Activated CD4-positive, alpha-beta T cell treated with anti-CD3 and anti-CD28 coated beads, Interleukin-2, amount 50 U/mL, for 48 hours (primary cell): ENCODE results near the gene GLT8D2.
"Not testable (repeated sequence)": the region's sequence is repeated elsewhere in the genome, so short reads cannot be mapped to it uniquely, and the experiment has no call there.

Experiments
- DNase-seq, 2 experiments: peaks; one replicate each; pipeline ENCODE4 v3.0.0-alpha.2; 2020

The GLT8D2 gene

GRCh38 chr12:104049278-104049902 lies 597 bp downstream of the GLT8D2 start:
- no peak for DNase-seq

- no peak for DNase-seq
These were observed 1.2 kb downstream of the GLT8D2 start for GRCh38 chr12:104048811-104049210.

- DNase-seq: no peak
These were observed 1.8 kb downstream of the GLT8D2 start for GRCh38 chr12:104048162-104048561.

- DNase-seq: no peak
These were observed 3.7 kb downstream of the GLT8D2 start for GRCh38 chr12:104046306-104046705.

GRCh38 chr12:104044158-104044557 lies 5.8 kb downstream of the GLT8D2 start:
- DNase-seq: no peak

- no peak for DNase-seq
These were observed 7.4 kb downstream of the GLT8D2 start for GRCh38 chr12:104042580-104042979.

GRCh38 chr12:104039769-104040168 lies 10.2 kb downstream of the GLT8D2 start:
- not testable (repeated sequence) for DNase-seq

GRCh38 chr12:104036143-104036542 lies 13.8 kb downstream of the GLT8D2 start:
- DNase-seq: not testable (repeated sequence)

GRCh38 chr12:104030596-104030995 lies 19.4 kb downstream of the GLT8D2 start:
- not testable (repeated sequence) for DNase-seq

- no peak for DNase-seq
These were observed 23.0 kb downstream of the GLT8D2 start for GRCh38 chr12:104026841-104027599.

- no peak for DNase-seq
These were observed 24.2 kb downstream of the GLT8D2 start for GRCh38 chr12:104025771-104026170.

GRCh38 chr12:104024348-104024747 lies 25.6 kb downstream of the GLT8D2 start:
- no peak for DNase-seq

GRCh38 chr12:104023710-104024109 lies 26.3 kb downstream of the GLT8D2 start:
- DNase-seq: no peak

- DNase-seq: no peak
These were observed 27.2 kb downstream of the GLT8D2 start for GRCh38 chr12:104022786-104023185.

- DNase-seq: not testable (repeated sequence)
These were observed 28.1 kb downstream of the GLT8D2 start for GRCh38 chr12:104021862-104022261.

GRCh38 chr12:104012331-104012730 lies 37.7 kb downstream of the GLT8D2 start:
- DNase-seq: no peak

- DNase-seq: no peak
These were observed 38.7 kb downstream of the GLT8D2 start for GRCh38 chr12:104011253-104011652.

GRCh38 chr12:104010606-104011169 lies 39.3 kb downstream of the GLT8D2 start:
- no peak for DNase-seq

GRCh38 chr12:104010121-104010520 lies 39.9 kb downstream of the GLT8D2 start:
- DNase-seq: no peak

GRCh38 chr12:104006929-104007328 lies 43.1 kb downstream of the GLT8D2 start:
- no peak for DNase-seq

GRCh38 chr12:104003596-104003995 lies 46.4 kb downstream of the GLT8D2 start:
- DNase-seq: no peak

- no peak for DNase-seq
These were observed 47.3 kb downstream of the GLT8D2 start for GRCh38 chr12:104002686-104003085.

GRCh38 chr12:104000807-104001434 lies 49.1 kb downstream of the GLT8D2 start:
- DNase-seq: no peak

GRCh38 chr12:103998976-103999375 lies 51.0 kb downstream of the GLT8D2 start:
- DNase-seq: no peak
